ENCODE data around the gene CANX. TPM values are rescaled to one million over a fixed set of nuclear protein-coding genes. Genes with fewer than 3 reads are reported as not detected.
A peak's percentile ranks its signal among the peaks of the same experiment; 100 is the strongest.

CANX gene
- polyA plus RNA-seq, 1 experiment = 817 TPM

- POLR2A ChIA-PET = interaction anchor here (0.7 to 0.8 kb wide), 2 partner anchors 45 to 138 kb away, joined by 3 to 9 read pairs; partner anchors contain the start of genes HNRNPH1 and MGAT4B
- no peaks in the 10 kb centered on the region for H3K27me3 ChIP-seq (ENCODE audit: control insufficient read depth, insufficient read depth, low read length)
- no peak overlapping the region for H3K4me3 ChIP-seq (ENCODE audit: low read depth, low read length)
- H3K9me3 ChIP-seq (ENCODE audit: control insufficient read depth, insufficient read depth, low read length) = no peaks in the 10 kb centered on the region
- TF ChIP-seq CTCF (IDR thresholded peaks at IDR 0.05; ENCODE audit: low read depth, low read length) = peak; percentile 76
- CTCF ChIA-PET = interaction anchor here (0.5 to 1.9 kb wide), 8 partner anchors 9 to 502 kb away, joined by 3 to 7 read pairs (median 3); no protein-coding TSS in a partner anchor
- no peak for DNase-seq (ENCODE audit: low read depth, low spot score)
- no peak overlapping the region for H3K27ac ChIP-seq (ENCODE audit: low read depth, low read length)
Measured at GRCh38 chr5:179668391-179668790, 30.4 kb upstream of the CANX start.

GRCh38 chr5:179678223-179679013 lies 20.3 kb upstream of the CANX start:
- CTCF ChIA-PET = interaction anchor here (1.0 kb wide), 1 partner anchor 9 kb away, joined by 4 read pairs; no protein-coding TSS in a partner anchor
- Histone ChIP-seq H3K4me3 (ENCODE audit: low read depth, low read length) (peak overlapping the region; percentile 92), H3K9me3 (ENCODE audit: control insufficient read depth, insufficient read depth, low read length) (peaks cover 9% of the 10 kb centered on the region; the same call in 1 of the 2 replicates), H3K27ac (ENCODE audit: low read depth, low read length) (peak overlapping the region; percentile 77), H3K27me3 (ENCODE audit: control insufficient read depth, insufficient read depth, low read length) (no peaks in the 10 kb centered on the region)
- POLR2A ChIA-PET = interaction anchor here (0.6 to 2.4 kb wide), 3 partner anchors 15 to 142 kb away, joined by 3 to 14 read pairs (median 5); partner anchors contain the start of genes HNRNPH1 and SQSTM1
- DNase-seq (ENCODE audit: low read depth, low spot score) = peak; percentile 86
- TF ChIP-seq CTCF (IDR thresholded peaks at IDR 0.05; ENCODE audit: low read depth, low read length) = no peak

- Histone ChIP-seq H3K27me3 (ENCODE audit: control insufficient read depth, insufficient read depth, low read length) (no peaks in the 10 kb centered on the region), H3K4me3 (ENCODE audit: low read depth, low read length) (peak overlapping the region; percentile 92), H3K9me3 (ENCODE audit: control insufficient read depth, insufficient read depth, low read length) (peaks cover 9% of the 10 kb centered on the region; the same call in 1 of the 2 replicates), H3K27ac (ENCODE audit: low read depth, low read length) (no peak overlapping the region)
- CTCF ChIA-PET = interaction anchor here (0.6 kb wide), 1 partner anchor 218 kb away, joined by 3 read pairs; no protein-coding TSS in a partner anchor
- DNase-seq (ENCODE audit: low read depth, low spot score) = no peak
- peak; percentile 36 for TF ChIP-seq CTCF (IDR thresholded peaks at IDR 0.05; ENCODE audit: low read depth, low read length)
- POLR2A ChIA-PET = interaction anchor here (2.4 kb wide), 1 partner anchor 55 kb away, joined by 14 read pairs; the partner anchor contains the start of gene HNRNPH1
Measured at GRCh38 chr5:179679014-179679674, 19.6 kb upstream of the CANX start.

GRCh38 chr5:179680014-179680779 lies 18.6 kb upstream of the CANX start:
- no peak for DNase-seq (ENCODE audit: low read depth, low spot score)
- ChIA-PET CTCF (no interaction called here), POLR2A (interaction anchor here (0.6 to 1.0 kb wide), 2 partner anchors 26 to 56 kb away, joined by 3 to 5 read pairs; partner anchors contain the start of gene HNRNPH1)
- Histone ChIP-seq H3K27ac (ENCODE audit: low read depth, low read length) (no peak overlapping the region), H3K9me3 (ENCODE audit: control insufficient read depth, insufficient read depth, low read length) (peaks cover 9% of the 10 kb centered on the region; the same call in 1 of the 2 replicates), H3K27me3 (ENCODE audit: control insufficient read depth, insufficient read depth, low read length) (no peaks in the 10 kb centered on the region), H3K4me3 (ENCODE audit: low read depth, low read length) (no peak overlapping the region)
- no peak for TF ChIP-seq CTCF (IDR thresholded peaks at IDR 0.05; ENCODE audit: low read depth, low read length)
